ENCODE results near the gene DDAH1. TPM values are rescaled to one million over a fixed set of nuclear protein-coding genes. Genes with fewer than 3 reads are reported as not detected.

The DDAH1 gene
- total RNA-seq, 1 donor = 88.9 TPM

DNA sequence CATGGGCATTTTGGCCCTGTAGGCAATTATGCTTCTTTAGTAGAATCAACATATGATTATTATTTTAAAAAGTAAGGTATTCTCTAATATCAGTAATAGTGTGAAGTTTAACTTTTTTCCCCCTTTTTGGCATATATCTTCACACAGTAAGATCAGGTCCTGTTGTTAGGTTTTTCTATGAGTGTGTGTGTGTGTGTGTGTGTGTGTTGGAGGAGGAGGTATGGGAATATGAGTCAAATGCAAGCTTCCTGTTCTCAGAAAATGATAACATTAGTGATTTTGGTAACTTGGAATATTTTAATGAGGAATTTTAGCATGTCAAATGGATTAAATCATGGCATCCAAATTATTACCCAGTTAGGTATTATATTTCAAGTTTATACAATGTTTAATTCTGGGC is 122.8 kb downstream of the DDAH1 start:
- TF ChIP-seq, protein P1, sequence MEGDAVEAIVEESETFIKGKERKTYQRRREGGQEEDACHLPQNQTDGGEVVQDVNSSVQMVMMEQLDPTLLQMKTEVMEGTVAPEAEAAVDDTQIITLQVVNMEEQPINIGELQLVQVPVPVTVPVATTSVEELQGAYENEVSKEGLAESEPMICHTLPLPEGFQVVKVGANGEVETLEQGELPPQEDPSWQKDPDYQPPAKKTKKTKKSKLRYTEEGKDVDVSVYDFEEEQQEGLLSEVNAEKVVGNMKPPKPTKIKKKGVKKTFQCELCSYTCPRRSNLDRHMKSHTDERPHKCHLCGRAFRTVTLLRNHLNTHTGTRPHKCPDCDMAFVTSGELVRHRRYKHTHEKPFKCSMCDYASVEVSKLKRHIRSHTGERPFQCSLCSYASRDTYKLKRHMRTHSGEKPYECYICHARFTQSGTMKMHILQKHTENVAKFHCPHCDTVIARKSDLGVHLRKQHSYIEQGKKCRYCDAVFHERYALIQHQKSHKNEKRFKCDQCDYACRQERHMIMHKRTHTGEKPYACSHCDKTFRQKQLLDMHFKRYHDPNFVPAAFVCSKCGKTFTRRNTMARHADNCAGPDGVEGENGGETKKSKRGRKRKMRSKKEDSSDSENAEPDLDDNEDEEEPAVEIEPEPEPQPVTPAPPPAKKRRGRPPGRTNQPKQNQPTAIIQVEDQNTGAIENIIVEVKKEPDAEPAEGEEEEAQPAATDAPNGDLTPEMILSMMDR (IDR thresholded peaks at IDR 0.05; ENCODE audit: insufficient read depth, low read length) = no peak
- no peak overlapping the region for H3K4me3 ChIP-seq (ENCODE audit: low read depth, low read length)
- peak; percentile 67 for DNase-seq (ENCODE audit: low read depth)

DNA sequence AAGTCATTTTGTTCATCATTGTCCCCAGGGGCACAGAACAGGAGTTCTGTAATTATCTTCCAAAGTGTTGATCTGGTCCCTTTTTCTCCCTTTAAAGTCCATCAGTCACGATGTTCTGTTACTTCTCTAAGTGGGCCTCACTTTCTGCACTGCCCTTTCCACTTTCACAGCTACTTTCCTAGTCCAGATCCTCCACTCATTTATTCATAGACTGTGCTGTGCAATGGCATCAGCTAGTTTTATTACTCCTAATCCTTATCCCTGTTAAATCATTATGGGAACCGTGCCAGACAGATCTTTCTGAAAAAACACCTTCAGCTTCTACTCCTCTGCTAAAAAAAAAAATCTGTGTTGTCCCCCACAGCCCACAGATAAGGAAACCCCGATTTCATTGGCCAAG is 124.5 kb downstream of the DDAH1 start:
- no peak for DNase-seq (ENCODE audit: low read depth)
- TF ChIP-seq, protein P1 (IDR thresholded peaks at IDR 0.05; ENCODE audit: insufficient read depth, low read length) = no peak
- no peak overlapping the region for H3K4me3 ChIP-seq (ENCODE audit: low read depth, low read length)

DNA sequence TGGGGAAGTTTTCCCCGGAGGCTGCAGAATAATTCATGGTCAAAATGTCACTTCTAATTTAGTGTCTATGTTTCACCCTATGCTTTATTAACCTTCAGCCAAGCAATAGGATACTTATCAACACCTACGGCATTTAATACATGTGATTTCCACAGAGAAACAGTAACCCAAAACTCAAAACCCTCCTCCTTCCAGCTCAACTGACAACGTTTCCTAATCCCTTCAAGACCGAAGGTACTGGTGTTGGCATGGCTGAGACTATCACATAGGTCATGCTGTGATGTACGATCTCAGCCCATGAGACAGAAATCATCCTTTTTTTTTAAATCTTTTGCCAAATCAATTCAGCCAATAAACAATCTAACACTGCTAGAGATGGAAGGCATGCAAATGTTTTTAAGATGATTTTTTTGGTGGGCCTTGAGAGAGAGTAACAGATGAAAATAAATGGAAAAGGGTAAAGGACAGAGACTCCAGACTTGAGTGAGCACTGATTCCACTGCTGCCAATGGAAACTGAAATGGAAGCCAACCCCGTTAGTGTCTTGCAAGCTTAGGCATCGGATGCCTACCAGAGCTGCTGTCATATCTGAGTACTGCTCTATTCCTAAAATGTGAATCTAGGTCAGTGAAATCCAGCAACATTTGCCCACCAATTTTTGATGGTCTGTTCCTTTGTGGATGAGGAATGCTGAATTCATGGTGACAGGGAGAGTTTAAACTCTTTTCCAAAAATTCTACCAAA is 125.1 kb downstream of the DDAH1 start:
- TF ChIP-seq, protein P1 (IDR thresholded peaks at IDR 0.05; ENCODE audit: insufficient read depth, low read length) = no peak
- no peak overlapping the region for H3K4me3 ChIP-seq (ENCODE audit: low read depth, low read length)
- no peak for DNase-seq (ENCODE audit: low read depth)

DNA sequence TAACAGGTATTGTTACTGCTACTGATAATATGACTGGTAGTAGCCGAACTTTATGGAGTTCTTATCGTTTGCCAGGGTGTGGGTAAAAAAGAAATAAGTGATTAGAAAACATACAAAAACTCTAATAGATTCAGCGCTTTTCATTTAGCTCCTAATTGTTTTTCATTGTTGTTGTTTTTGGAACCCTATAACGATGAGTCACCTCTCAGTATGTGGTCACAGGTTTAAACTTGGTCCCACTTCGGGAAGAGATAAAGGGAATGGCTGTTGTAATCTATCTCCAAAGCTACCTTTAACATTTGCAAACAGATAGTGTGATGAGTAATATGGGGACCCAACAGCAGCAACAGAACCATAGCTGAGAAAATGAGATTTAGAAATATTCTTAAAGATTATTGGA is 125.9 kb downstream of the DDAH1 start:
- TF ChIP-seq, protein P1 (IDR thresholded peaks at IDR 0.05; ENCODE audit: insufficient read depth, low read length) = no peak
- DNase-seq (ENCODE audit: low read depth) = peak; percentile 56
- no peak overlapping the region for H3K4me3 ChIP-seq (ENCODE audit: low read depth, low read length)

DNA sequence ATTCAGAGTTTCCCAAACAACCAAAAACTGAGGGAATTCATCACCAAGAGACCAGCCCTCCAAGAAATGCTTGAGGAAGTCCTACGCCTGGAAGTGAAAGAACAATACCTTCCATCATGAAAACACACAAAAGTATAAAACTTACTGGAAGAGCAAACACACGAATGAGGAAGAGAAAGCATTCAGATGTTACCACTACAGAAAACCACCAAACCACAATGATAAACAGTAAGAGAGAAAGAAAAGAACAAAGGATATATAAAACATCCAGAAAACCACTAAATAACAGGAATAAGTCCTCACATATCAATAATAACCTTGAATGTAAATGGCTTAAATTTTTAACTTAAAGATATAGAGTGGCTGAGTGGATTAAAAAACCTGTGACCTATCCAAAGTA is 130.0 kb downstream of the DDAH1 start:
- no peak for DNase-seq (ENCODE audit: low read depth)
- no peak overlapping the region for H3K4me3 ChIP-seq (ENCODE audit: low read depth, low read length)
- TF ChIP-seq, protein P1 (IDR thresholded peaks at IDR 0.05; ENCODE audit: insufficient read depth, low read length) = no peak

DNA sequence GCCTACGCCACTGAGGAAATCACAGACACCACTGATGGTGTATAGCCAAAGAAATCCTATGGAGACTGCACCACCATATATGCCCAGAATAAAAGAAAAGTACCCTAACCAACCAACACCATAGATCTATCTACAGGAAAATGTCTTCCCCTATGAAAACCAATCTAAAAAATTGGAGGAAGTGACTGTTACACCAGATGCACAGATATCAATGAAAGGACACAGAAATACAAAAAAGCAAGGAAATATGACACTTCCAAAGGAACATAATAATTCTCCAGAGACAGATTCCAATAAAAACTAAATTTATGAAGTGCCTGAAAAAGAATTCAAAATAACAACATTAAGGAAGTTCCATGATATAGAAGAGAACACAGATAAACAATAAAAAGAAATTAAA is 131.8 kb downstream of the DDAH1 start:
- DNase-seq (ENCODE audit: low read depth) = no peak
- H3K4me3 ChIP-seq (ENCODE audit: low read depth, low read length) = no peak overlapping the region
- TF ChIP-seq, protein P1 (IDR thresholded peaks at IDR 0.05; ENCODE audit: insufficient read depth, low read length) = no peak

DNA sequence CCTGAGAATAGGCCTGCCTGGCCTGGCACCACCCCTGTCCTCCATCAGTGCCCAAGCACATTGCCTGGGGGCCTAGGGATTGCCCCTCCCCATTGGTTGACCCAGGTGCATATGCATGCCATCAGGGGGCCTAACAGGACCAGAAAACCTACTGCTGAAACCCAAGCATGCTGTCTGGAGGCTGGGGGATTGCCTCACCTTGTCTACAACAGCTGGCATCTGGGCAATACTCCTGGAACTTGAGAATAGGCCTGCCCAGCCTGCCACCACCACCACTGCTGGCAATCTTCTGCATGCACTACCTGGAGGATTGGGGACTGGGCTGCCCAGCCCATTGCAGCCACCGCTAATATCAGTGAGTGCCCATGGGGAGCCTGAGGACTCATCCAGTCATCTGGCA is 132.4 kb downstream of the DDAH1 start:
- DNase-seq (ENCODE audit: low read depth) = no peak
- TF ChIP-seq, protein P1 (IDR thresholded peaks at IDR 0.05; ENCODE audit: insufficient read depth, low read length) = no peak
- H3K4me3 ChIP-seq (ENCODE audit: low read depth, low read length) = no peak overlapping the region
